Cardiac fibroblast (primary cell): ENCODE data around the gene ATP11A.

Experiments
- DNase-seq, 2 donors: peaks; one replicate each; pipeline versions ENCODE4 v3.0.0 to v3.0.0-alpha.2; 2010; ENCODE audit warnings: low read depth in 2 of 2
- H3K4me3 ChIP-seq, 2 donors: replicated peaks in 1 of 2; 1 replicate in 1 of 2; 2 replicates in 1 of 2; pipeline ENCODE4 v1.5.1; 2011; ENCODE audit warnings: low read depth in 2 of 2, low read length in 2 of 2, mild to moderate bottlenecking in 2 of 2, moderate library complexity in 1 of 2
- CTCF ChIP-seq: IDR thresholded peaks from one replicate; pipeline ENCODE4 v1.5.1; 2011; ENCODE audit warnings: low read depth, mild to moderate bottlenecking, low read length, inconsistent platforms

Gene ATP11A

GRCh38 chr13:112902669-112903068, 212.8 kb downstream of the ATP11A start:
- DNase-seq: no peak
- no peak overlapping the region for H3K4me3 ChIP-seq
- TF ChIP-seq CTCF: no peak

DNA sequence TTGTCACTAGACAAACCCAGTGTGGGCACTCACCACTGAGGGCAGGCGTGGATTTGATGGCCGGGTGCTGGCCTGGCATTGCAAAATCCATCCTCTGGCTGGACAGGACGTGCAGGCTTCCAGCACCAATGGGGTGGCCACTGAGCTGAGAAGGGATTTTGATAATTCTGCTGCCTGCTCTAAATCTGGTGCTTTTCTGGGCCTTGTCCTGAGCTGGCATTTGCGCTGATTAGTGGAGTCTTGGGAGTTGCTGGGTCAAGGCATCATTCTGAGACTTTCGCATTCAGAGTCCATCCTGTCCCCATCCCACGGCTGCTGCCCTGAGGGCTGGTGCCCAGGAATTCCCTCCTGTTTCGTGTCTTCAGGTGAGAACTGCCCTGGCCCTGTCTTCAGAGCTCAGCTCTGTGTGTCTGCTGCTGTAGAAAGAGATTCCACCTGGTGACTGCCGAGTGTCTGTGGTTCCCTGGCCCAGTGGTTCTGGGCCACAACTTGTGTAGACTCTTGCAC, 213.3 kb downstream of the ATP11A start:
- no peak for TF ChIP-seq CTCF
- no peak overlapping the region for H3K4me3 ChIP-seq
- DNase-seq: no peak

GRCh38 chr13:112903606-112904195, 213.9 kb downstream of the ATP11A start:
- TF ChIP-seq CTCF: no peak
- no peak for DNase-seq
- no peak overlapping the region for H3K4me3 ChIP-seq

DNA sequence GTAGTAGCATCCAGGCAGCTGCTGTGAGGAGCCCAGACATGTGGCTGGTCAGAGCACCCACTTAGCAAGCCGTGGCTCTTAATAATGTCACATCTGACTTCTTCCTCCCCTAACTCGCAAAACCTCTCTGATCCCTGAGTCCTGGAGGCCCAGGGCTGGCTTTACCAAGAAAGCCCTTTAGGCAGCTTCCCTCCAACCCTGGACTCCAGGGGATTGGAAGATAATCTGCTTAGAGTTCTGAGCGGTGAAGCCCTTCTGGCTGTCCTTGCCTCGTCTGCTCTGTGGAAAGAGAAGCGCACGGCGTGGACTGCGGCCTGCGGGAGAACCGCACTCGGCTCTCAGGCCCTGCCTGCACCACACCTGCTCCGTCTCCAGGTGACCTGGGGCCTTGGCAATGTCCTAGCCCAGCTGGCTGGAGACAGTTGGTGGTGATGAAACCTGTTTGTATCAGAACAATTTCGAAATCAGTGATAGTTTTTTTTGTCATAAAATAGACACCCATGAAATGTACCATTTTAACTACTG, 214.7 kb downstream of the ATP11A start:
- no peak for TF ChIP-seq CTCF
- no peak for DNase-seq
- H3K4me3 ChIP-seq: no peak overlapping the region

DNA sequence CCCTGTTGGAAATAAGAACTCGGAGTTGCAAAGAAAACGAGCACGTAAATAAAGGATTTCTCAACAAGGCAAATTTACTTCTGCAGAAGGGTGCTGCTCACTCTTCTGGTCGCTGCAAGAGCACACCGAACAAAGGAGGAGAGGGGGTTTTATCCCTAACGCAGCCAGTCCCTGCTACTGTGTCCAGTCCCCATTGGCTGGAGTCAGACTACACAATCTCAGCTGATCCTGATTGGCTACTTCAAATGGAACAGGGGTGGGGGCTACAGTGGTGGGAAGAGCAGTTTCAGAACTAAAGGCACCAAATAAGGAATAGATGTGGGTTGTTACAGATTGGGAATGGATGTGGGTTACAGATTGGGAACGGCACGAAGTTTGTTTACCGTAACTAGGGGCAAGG, 215.2 kb downstream of the ATP11A start:
- no peak for DNase-seq
- TF ChIP-seq CTCF: no peak
- no peak overlapping the region for H3K4me3 ChIP-seq

GRCh38 chr13:112905619-112905989, 215.8 kb downstream of the ATP11A start:
- H3K4me3 ChIP-seq: no peak overlapping the region
- DNase-seq: no peak

More at GRCh38 chr13:112905619-112905989, 215.8 kb downstream of the ATP11A start:
- TF ChIP-seq CTCF: no peak
